ENCODE results near the gene POLR3E.

GRCh38 chr16:22314661-22315626 is 17.7 kb downstream of the POLR3E start:
- TF ChIP-seq ESRRA (CRISPR knock-in tag; IDR thresholded peaks at IDR 0.05; ENCODE audit: borderline replicate concordance) (no peak), CTCF (IDR thresholded peaks at IDR 0.05) (no peak), TCF7 (CRISPR knock-in tag; IDR thresholded peaks at IDR 0.05; ENCODE audit: low read depth) (no peak), E2F1 (CRISPR knock-in tag; IDR thresholded peaks at IDR 0.05) (no peak), JUN (CRISPR knock-in tag; IDR thresholded peaks at IDR 0.05) (no peak), HMGXB4 (CRISPR knock-in tag; IDR thresholded peaks at IDR 0.05) (no peak), ZNF423 (CRISPR knock-in tag; IDR thresholded peaks at IDR 0.05) (no peak), ATF1 (CRISPR knock-in tag; IDR thresholded peaks at IDR 0.05) (no peak), ZNF396 (CRISPR knock-in tag; IDR thresholded peaks at IDR 0.05; ENCODE audit: borderline replicate concordance) (no peak), CREB1 (CRISPR knock-in tag; IDR thresholded peaks at IDR 0.05) (no peak), FOXP4 (CRISPR knock-in tag; IDR thresholded peaks at IDR 0.05) (no peak), ATF2 (CRISPR knock-in tag; IDR thresholded peaks at IDR 0.05; ENCODE audit: borderline replicate concordance, low read depth) (no peak), MAX (CRISPR knock-in tag; IDR thresholded peaks at IDR 0.05) (no peak), ZNF425 (CRISPR knock-in tag; conservative IDR thresholded peaks at IDR 0.05) (no peak)

Measured in WTC11 (cell line).